Natural killer cell (primary cell): ENCODE data around the gene MRM2. TPM values are rescaled to one million over a fixed set of nuclear protein-coding genes. Genes with fewer than 3 reads are reported as not detected.

Experiments
- ATAC-seq, 3 donors: fragments of 150-1000 bp in 2 of 3; fragments of 200-7000 bp in 1 of 3; cut with Tn5 transposase; 1 replicate in 1 of 3; 2 replicates in 2 of 3; pipeline ENCODE4 v1.10.0; 2021; ENCODE audit warnings: mild to moderate bottlenecking in 2 of 3, moderate library complexity in 2 of 3
- DNase-seq, 2 donors: peaks; one replicate each; pipeline versions ENCODE4 v3.0.0 to v3.0.0-alpha.2; 2013 to 2021; ENCODE audit warnings: mixed read lengths in 1 of 2
- H3K27ac ChIP-seq: one replicate; pipeline ENCODE4 v1.5.1; 2013; ENCODE audit warnings: mild to moderate bottlenecking, low read length
- H3K27me3 ChIP-seq: one replicate; pipeline ENCODE4 v1.6.1; 2013; ENCODE audit warnings: low read length; ENCODE audit not compliant: control insufficient read depth, insufficient read depth
- H3K36me3 ChIP-seq: one replicate; pipeline ENCODE4 v1.6.1; 2013; ENCODE audit warnings: low read length; ENCODE audit not compliant: control insufficient read depth, insufficient read depth
- H3K4me1 ChIP-seq: one replicate; pipeline ENCODE4 v1.6.1; 2013; ENCODE audit warnings: low read length; ENCODE audit not compliant: control insufficient read depth, insufficient read depth
- H3K4me3 ChIP-seq: one replicate; pipeline ENCODE4 v1.5.1; 2013; ENCODE audit warnings: low read length
- H3K9me3 ChIP-seq: one replicate; pipeline ENCODE4 v1.6.1; 2013; ENCODE audit warnings: low read length; ENCODE audit not compliant: control insufficient read depth, insufficient read depth
- H3K27ac Mint-ChIP-seq, 2 donors: one replicate each; pipeline ENCODE4 v1.8.0; 2022; ENCODE audit warnings: mild to moderate bottlenecking in 2 of 2, mixed read lengths in 2 of 2, moderate library complexity in 1 of 2
- H3K27me3 Mint-ChIP-seq, 2 donors: one replicate each; pipeline ENCODE4 v1.8.0; 2022; ENCODE audit warnings: low read depth in 2 of 2, mixed read lengths in 2 of 2
- H3K36me3 Mint-ChIP-seq: one replicate; pipeline ENCODE4 v1.8.0; 2022; ENCODE audit warnings: mixed read lengths
- H3K4me1 Mint-ChIP-seq, 2 donors: one replicate each; pipeline ENCODE4 v1.8.0; 2022; ENCODE audit warnings: mixed read lengths in 2 of 2
- H3K4me3 Mint-ChIP-seq: one replicate; pipeline ENCODE4 v1.8.0; 2022; ENCODE audit warnings: mild to moderate bottlenecking, moderate library complexity, mixed read lengths
- H3K9me3 Mint-ChIP-seq, 2 donors: one replicate each; pipeline ENCODE4 v1.8.0; 2022; ENCODE audit warnings: mixed read lengths in 2 of 2
- WGBS: methylation state at CpG from one replicate; pipeline ENCODE4 v1.1.7; 2013; ENCODE audit warnings: missing lambda C conversion rate; ENCODE audit not compliant: insufficient coverage; 5-methylcytosine and 5-hydroxymethylcytosine counted together
- intact Hi-C: fragments of 100-400 bp; cut with micrococcal nuclease; formaldehyde crosslinking; loops from one replicate; pipeline ENCODE4 v1.14.2; 2022
- total RNA-seq, 4 donors: library from RNA; stranded (reverse); fragments of 120-200 nt in 1 of 4; gene quantifications; one replicate each; pipeline versions ENCODE4 v1.2.3 to v1.2.4, GENCODE V29; 2013 to 2022
- TF ChIP-seq, protein P1 (sequence below): fragments of 200-600 bp; IDR thresholded peaks from one replicate; pipeline ENCODE4 v1.8.0; 2022; ENCODE audit warnings: antibody characterized with exemption

The MRM2 gene
- total RNA-seq, 3 donors from 2014 or later (not counting 1 experiment from before 2014, with no cell fraction given), result 7.9 to 12.0 (median 10.0) TPM

DNA sequence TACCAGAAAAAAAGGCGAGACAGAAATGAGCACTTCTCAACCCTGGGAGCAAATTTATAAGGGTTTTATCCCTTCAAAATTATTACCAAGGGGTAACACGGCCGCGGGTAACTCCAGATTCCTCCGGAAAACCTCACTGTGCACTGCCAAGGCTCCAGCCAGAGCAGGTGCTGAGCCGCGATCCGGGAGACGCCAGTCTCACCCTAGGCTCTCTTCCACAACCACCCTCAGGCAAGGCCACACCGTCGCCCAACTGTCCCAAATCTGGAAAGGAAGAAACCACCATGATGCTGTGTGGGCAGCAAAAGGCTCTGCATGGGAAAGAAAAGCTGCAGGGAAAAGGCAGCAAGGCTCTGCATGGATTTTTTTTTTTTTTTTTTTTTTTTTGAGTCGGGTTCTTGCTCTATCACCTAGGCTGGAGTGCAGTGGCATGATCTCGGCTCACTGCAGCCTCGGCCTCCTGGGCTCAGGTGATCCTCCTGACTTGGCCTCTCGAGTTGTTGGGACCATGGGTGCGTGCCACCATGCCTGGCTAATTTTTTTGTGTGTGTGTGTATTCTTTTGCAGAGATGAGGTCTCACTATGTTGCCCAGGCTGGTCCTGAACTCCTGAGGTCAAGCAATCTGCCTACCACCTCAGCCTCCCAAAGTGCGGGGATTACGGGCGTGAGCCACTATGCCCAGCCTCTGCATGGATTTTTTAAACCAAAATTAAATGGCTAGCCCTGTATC, 48.3 kb downstream of the MRM2 start:
- Histone ChIP-seq H3K9me3 (peaks cover 4% of the 10 kb centered on the region), H3K4me3 (no peak overlapping the region), H3K36me3 (peaks cover 5% of the 10 kb centered on the region), H3K27ac (no peak overlapping the region), H3K4me1 (no peaks in the 10 kb centered on the region), H3K27me3 (no peaks in the 10 kb centered on the region)
- no peak overlapping the region for H3K27ac Mint-ChIP-seq
- no peaks in the 10 kb centered on the region for H3K9me3 Mint-ChIP-seq
- ATAC-seq (no peak), DNase-seq (no peak)
- WGBS, result 98% methylated on average over 19 of the region's 19 CpGs
- no peaks in the 10 kb centered on the region for H3K36me3 Mint-ChIP-seq
- TF ChIP-seq, protein P1, sequence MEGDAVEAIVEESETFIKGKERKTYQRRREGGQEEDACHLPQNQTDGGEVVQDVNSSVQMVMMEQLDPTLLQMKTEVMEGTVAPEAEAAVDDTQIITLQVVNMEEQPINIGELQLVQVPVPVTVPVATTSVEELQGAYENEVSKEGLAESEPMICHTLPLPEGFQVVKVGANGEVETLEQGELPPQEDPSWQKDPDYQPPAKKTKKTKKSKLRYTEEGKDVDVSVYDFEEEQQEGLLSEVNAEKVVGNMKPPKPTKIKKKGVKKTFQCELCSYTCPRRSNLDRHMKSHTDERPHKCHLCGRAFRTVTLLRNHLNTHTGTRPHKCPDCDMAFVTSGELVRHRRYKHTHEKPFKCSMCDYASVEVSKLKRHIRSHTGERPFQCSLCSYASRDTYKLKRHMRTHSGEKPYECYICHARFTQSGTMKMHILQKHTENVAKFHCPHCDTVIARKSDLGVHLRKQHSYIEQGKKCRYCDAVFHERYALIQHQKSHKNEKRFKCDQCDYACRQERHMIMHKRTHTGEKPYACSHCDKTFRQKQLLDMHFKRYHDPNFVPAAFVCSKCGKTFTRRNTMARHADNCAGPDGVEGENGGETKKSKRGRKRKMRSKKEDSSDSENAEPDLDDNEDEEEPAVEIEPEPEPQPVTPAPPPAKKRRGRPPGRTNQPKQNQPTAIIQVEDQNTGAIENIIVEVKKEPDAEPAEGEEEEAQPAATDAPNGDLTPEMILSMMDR, result no peak
- intact Hi-C loops, result no loop called here
- no peaks in the 10 kb centered on the region for H3K27me3 Mint-ChIP-seq
- no peak overlapping the region for H3K4me3 Mint-ChIP-seq
- no peaks in the 10 kb centered on the region for H3K4me1 Mint-ChIP-seq

- TF ChIP-seq, protein P1, result no peak
- H3K4me1 ChIP-seq, result no peaks in the 10 kb centered on the region
- DNase-seq (no peak), ATAC-seq (no peak)
- H3K9me3 ChIP-seq, result peaks cover 4% of the 10 kb centered on the region
- H3K27ac Mint-ChIP-seq, result no peak overlapping the region
- WGBS, result 91% methylated on average over 17 of the region's 18 CpGs
- no peaks in the 10 kb centered on the region for H3K27me3 ChIP-seq
- no peaks in the 10 kb centered on the region for H3K4me1 Mint-ChIP-seq
- no peaks in the 10 kb centered on the region for H3K36me3 Mint-ChIP-seq
- no peak overlapping the region for H3K4me3 ChIP-seq
- H3K36me3 ChIP-seq, result peaks cover 2% of the 10 kb centered on the region
- no peaks in the 10 kb centered on the region for H3K9me3 Mint-ChIP-seq
- no peaks in the 10 kb centered on the region for H3K27me3 Mint-ChIP-seq
- H3K27ac ChIP-seq, result no peak overlapping the region
- intact Hi-C loops, result no loop called here
- no peak overlapping the region for H3K4me3 Mint-ChIP-seq
Measured at GRCh38 chr7:2192831-2193534, 49.0 kb downstream of the MRM2 start.

GRCh38 chr7:2191016-2191415, 51.0 kb downstream of the MRM2 start:
- no peak overlapping the region for H3K4me3 ChIP-seq
- no peak overlapping the region for H3K4me3 Mint-ChIP-seq
- 98% methylated on average over 9 of the region's 9 CpGs for whole genome bisulfite sequencing
- H3K4me1 ChIP-seq, result no peaks in the 10 kb centered on the region
- H3K27me3 ChIP-seq, result no peaks in the 10 kb centered on the region
- H3K9me3 Mint-ChIP-seq, result no peaks in the 10 kb centered on the region
- intact Hi-C loops, result no loop called here
- peaks cover 2% of the 10 kb centered on the region for H3K36me3 ChIP-seq
- H3K4me1 Mint-ChIP-seq, result no peaks in the 10 kb centered on the region
- H3K9me3 ChIP-seq, result peaks cover 4% of the 10 kb centered on the region
- ATAC-seq, result no peak
- TF ChIP-seq, protein P1, result no peak
- DNase-seq, result no peak
- H3K27ac ChIP-seq, result no peak overlapping the region
- H3K27ac Mint-ChIP-seq, result no peak overlapping the region
- H3K36me3 Mint-ChIP-seq, result no peaks in the 10 kb centered on the region
- H3K27me3 Mint-ChIP-seq, result no peaks in the 10 kb centered on the region
